Smooth muscle cell (in vitro differentiated cells): ENCODE data around the gene NOX4. TPM values are rescaled to one million over a fixed set of nuclear protein-coding genes. Genes with fewer than 3 reads are reported as not detected.
A peak's percentile ranks its signal among the peaks of the same experiment; 100 is the strongest.
"Not testable (repeated sequence)": the region's sequence is repeated elsewhere in the genome, so short reads cannot be mapped to it uniquely, and the experiment has no call there.

ENCODE experiments used
- DNase-seq: peaks from one replicate; lab custom pipeline; 2025; ENCODE audit not compliant: unreplicated experiment; lab: John Stamatoyannopoulos, UW
- H2AFZ ChIP-seq: fragments of 200-600 bp; sonication (generic); 2 replicates; pipeline ENCODE4 v1.6.0; 2016; ENCODE audit warnings: antibody characterized with exemption, low read depth, mild to moderate bottlenecking
- H3F3A ChIP-seq: fragments of 200-600 bp; sonication (generic); 2 replicates; pipeline ENCODE4 v1.6.0; 2017; ENCODE audit warnings: antibody characterized with exemption, low read depth
- H3K27ac ChIP-seq: fragments of 200-600 bp; sonication (generic); 2 replicates; pipeline ENCODE4 v1.5.1; 2016; ENCODE audit warnings: low read depth, mild to moderate bottlenecking
- H3K27me3 ChIP-seq: fragments of 200-600 bp; sonication (generic); 2 replicates; pipeline ENCODE4 v1.6.1; 2016; ENCODE audit warnings: low read depth, mild to moderate bottlenecking
- H3K36me3 ChIP-seq: fragments of 200-600 bp; sonication (generic); 2 replicates; pipeline ENCODE4 v1.5.1; 2016; ENCODE audit warnings: low read depth
- H3K4me1 ChIP-seq: fragments of 200-600 bp; sonication (generic); 2 replicates; pipeline ENCODE4 v1.5.1; 2016; ENCODE audit warnings: low read depth
- H3K4me2 ChIP-seq: fragments of 200-600 bp; sonication (generic); 2 replicates; pipeline ENCODE4 v1.6.0; 2016; ENCODE audit warnings: mild to moderate bottlenecking
- H3K4me3 ChIP-seq: fragments of 200-600 bp; sonication (generic); 2 replicates; pipeline ENCODE4 v1.5.1; 2016; ENCODE audit warnings: mild to moderate bottlenecking
- H3K79me2 ChIP-seq: fragments of 200-600 bp; sonication (generic); 2 replicates; pipeline ENCODE4 v1.6.0; 2016; ENCODE audit warnings: low read depth, mild to moderate bottlenecking
- H3K9ac ChIP-seq: fragments of 200-600 bp; sonication (generic); 2 replicates; pipeline ENCODE4 v1.6.0; 2016; ENCODE audit warnings: low read depth
- H3K9me3 ChIP-seq: fragments of 200-600 bp; sonication (generic); replicated peaks from 2 replicates; pipeline ENCODE4 v1.5.1; 2016; ENCODE audit warnings: low read depth
- H4K20me1 ChIP-seq: fragments of 200-600 bp; sonication (generic); 2 replicates; pipeline ENCODE4 v1.6.0; 2016; ENCODE audit warnings: low read depth
- CTCF ChIP-seq: fragments of 200-600 bp; sonication (generic); IDR thresholded peaks from 2 replicates; pipeline ENCODE4 v1.5.1; 2017; ENCODE audit warnings: borderline replicate concordance, mild to moderate bottlenecking, antibody characterized with exemption; ENCODE audit not compliant: insufficient read depth, poor library complexity, severe bottlenecking
- WGBS: methylation state at CpG from one replicate; pipeline ENCODE4 v1.1.7; 2016; ENCODE audit warnings: low lambda C conversion rate; 5-methylcytosine and 5-hydroxymethylcytosine counted together
- polyA plus RNA-seq: library from polyadenylated mRNA; unstranded; fragments of >200 nt; fragmentation: Nextera tagmentation; extraction: Ambion mirVana; gene quantifications from 2 replicates; pipeline ENCODE4 v1.2.1, GENCODE V29; 2016
- total RNA-seq: library from RNA; depleted of rRNA; stranded (reverse); fragments of >200 nt; gene quantifications from 2 replicates; pipeline ENCODE4 v1.2.3, GENCODE V29; 2014

The NOX4 gene
- total and polyA plus RNA-seq, 2 experiments from 2014 or later = 7.3 to 31.9 TPM

GRCh38 chr11:89293965-89294679 lies 197.1 kb downstream of the NOX4 start:
- no peaks in the 10 kb centered on the region for H3K79me2 ChIP-seq
- peak overlapping the region; percentile 58 for H3K4me3 ChIP-seq
- peak overlapping the region; percentile 85 for H2AFZ ChIP-seq
- H4K20me1 ChIP-seq = no peaks in the 10 kb centered on the region
- H3K9ac ChIP-seq = peak overlapping the region; percentile 38
- H3K9me3 ChIP-seq = no peaks in the 10 kb centered on the region
- no peaks in the 10 kb centered on the region for H3K27me3 ChIP-seq
- H3K4me2 ChIP-seq = peak overlapping the region; percentile 86
- DNase-seq = no peak
- 19% methylated on average over 18 of the region's 18 CpGs for WGBS
- no peaks in the 10 kb centered on the region for H3K36me3 ChIP-seq
- H3K27ac ChIP-seq = no peak overlapping the region
- peaks cover 3% of the 10 kb centered on the region for H3F3A ChIP-seq
- peaks cover 4% of the 10 kb centered on the region for H3K4me1 ChIP-seq
- TF ChIP-seq CTCF = no peak

DNA sequence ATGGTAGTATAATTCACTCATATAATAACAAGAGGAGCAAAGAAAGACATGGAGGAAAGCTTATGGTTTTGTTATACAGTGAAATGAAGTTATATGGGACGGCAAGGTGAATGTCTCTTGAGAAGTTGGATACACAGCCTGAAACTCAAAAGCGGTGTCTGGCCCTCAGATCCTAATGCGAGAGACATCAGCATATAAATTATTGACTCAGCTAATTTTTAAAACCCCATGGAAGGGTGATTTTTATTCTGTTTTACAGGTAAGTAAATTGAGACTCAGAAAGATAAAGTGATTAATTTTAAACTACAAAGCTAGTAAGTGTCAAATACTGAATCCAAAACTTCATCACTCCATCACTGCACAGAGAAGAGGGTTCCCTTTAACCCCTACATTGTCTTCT lies 203.2 kb downstream of the NOX4 start:
- H2AFZ ChIP-seq, H3K27ac ChIP-seq, DNase-seq, H4K20me1 ChIP-seq, H3K79me2 ChIP-seq, H3K27me3 ChIP-seq, H3K4me1 ChIP-seq, H3K4me3 ChIP-seq, H3F3A ChIP-seq, H3K9me3 ChIP-seq, H3K36me3 ChIP-seq, H3K4me2 ChIP-seq, H3K9ac ChIP-seq: not testable (repeated sequence)
- 98% methylated on average over 3 of the region's 3 CpGs for WGBS

DNA sequence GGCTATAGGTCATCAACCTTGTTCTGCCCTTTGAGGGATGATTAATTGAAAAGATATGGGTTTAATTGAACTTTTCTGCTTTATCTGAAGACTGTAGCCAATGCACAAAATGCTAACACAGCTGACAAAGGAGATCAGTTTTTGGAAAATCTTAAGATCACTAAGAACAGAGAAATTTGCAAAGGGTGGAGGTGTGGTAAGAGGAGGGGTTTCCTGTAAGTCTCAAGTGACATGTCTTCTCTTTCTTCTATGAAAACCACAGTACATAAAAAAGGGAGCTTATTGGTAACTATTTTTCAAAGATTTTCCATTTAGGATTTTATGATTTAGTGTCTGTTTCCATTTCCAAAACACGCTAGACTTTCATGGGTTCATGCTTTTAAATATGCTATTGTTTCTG lies 204.6 kb downstream of the NOX4 start:
- H2AFZ ChIP-seq, H4K20me1 ChIP-seq, H3K9ac ChIP-seq, DNase-seq, H3K4me2 ChIP-seq, H3K27me3 ChIP-seq, H3F3A ChIP-seq, H3K36me3 ChIP-seq, H3K27ac ChIP-seq, H3K79me2 ChIP-seq, H3K4me1 ChIP-seq, H3K4me3 ChIP-seq, H3K9me3 ChIP-seq: not testable (repeated sequence)
- WGBS = 85% methylated on average over 1 of the region's 1 CpG

DNA sequence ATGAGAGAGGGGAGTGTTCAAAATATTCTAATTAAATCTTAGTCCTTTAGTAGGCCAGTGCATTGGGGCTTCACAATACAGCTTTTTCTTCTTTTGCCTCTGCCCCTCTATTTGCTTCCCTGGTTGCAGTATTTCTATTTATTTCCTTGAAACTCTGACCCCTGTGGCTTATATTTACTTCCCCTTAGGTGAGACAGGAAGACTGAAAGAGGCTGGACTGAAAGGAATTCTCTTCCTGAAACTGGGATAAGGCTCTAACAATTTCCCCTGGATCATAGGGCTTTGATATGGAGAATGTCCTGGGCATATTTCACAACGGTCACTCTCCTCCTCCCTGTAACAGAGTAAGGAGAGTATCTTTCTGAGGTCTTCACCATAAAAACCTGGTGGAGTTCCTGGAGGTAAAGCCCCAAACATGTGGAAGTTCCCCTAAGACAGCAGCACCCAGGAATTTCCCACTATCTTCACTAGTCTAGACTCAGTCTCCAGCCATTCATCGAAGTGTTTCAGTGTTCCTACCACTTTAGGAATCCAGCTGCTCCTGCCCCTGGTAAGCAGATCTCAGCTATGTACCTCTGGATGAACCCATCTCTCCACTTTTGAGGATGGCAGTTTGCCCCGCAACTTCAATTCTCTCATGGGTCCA lies 210.0 kb downstream of the NOX4 start:
- not testable (repeated sequence) for H3K9ac ChIP-seq, DNase-seq, H3K27ac ChIP-seq, H4K20me1 ChIP-seq, H3K36me3 ChIP-seq, H3K4me2 ChIP-seq, H3K27me3 ChIP-seq, H3K4me3 ChIP-seq, H3F3A ChIP-seq, H2AFZ ChIP-seq, H3K79me2 ChIP-seq, H3K4me1 ChIP-seq, H3K9me3 ChIP-seq
- 85% methylated on average over 3 of the region's 3 CpGs for WGBS

DNA sequence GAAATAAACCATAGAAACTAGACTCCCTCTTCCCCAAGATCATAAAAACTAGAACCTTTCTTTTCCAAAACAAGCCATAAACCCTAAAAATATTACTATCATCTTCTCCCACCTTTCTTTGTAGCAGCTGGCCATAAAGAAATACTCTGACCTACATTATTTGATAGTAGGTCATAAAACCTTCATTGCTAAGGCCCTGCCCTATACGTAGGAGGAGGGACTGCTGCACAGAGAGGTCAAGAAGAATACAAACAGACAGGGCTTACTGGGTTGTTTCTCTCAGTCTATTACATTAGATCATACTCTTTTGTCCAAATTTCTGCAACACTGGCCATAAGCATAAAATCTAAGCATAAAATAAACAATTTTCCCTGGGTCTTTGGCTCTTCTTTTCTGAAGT lies 212.0 kb downstream of the NOX4 start:
- DNase-seq = no peak
- Histone ChIP-seq H4K20me1 (no peaks in the 10 kb centered on the region), H2AFZ (no peak overlapping the region), H3K4me2 (no peak overlapping the region), H3K79me2 (no peaks in the 10 kb centered on the region), H3K27ac (no peak overlapping the region), H3K9me3 (no peaks in the 10 kb centered on the region), H3K9ac (no peak overlapping the region), H3F3A (no peaks in the 10 kb centered on the region), H3K4me3 (no peak overlapping the region), H3K36me3 (no peaks in the 10 kb centered on the region), H3K4me1 (no peaks in the 10 kb centered on the region), H3K27me3 (no peaks in the 10 kb centered on the region)
- TF ChIP-seq CTCF = no peak
- WGBS = 97% methylated on average over 1 of the region's 1 CpG
